Measurements from ENCODE around the gene TTC1.

- no peak for TF ChIP-seq SUZ12 (IDR thresholded peaks at IDR 0.05; ENCODE audit: extremely low read depth, insufficient read depth, insufficient read length)
- TF ChIP-seq ZNF274 (IDR thresholded peaks at IDR 0.05; ENCODE audit: low read depth, low read length), result no peak
- TF ChIP-seq YY1 (IDR thresholded peaks at IDR 0.05; ENCODE audit: insufficient read depth, insufficient read length), result no peak
Observed at GRCh38 chr5:160029540-160030139, 20.7 kb downstream of the TTC1 start.

Data from NT2/D1 (cell line).